RWPE2 (cell line): ENCODE data around the gene PDIA5.

Experiments used
- ATAC-seq: fragments of 200-7000 bp; cut with Tn5 transposase; 3 replicates; pipeline ENCODE4 v1.9.1; 2021; ENCODE audit warnings: low read depth
- DNase-seq: peaks from one replicate; pipeline ENCODE4 v3.0.0-alpha.2; 2020; ENCODE audit warnings: low spot score
- H3K27ac ChIP-seq: fragments of 450-650 bp; 2 replicates; pipeline ENCODE4 v1.5.1; 2017; ENCODE audit warnings: mild to moderate bottlenecking; ENCODE audit not compliant: poor library complexity, severe bottlenecking
- H3K27me3 ChIP-seq: fragments of 250-450 bp; sonication (Bioruptor Pico); 2 replicates; pipeline ENCODE4 v1.5.1; 2021; ENCODE audit warnings: mild to moderate bottlenecking, moderate library complexity; ENCODE audit not compliant: insufficient read depth, poor library complexity, severe bottlenecking
- H3K36me3 ChIP-seq: fragments of 250-450 bp; sonication (Bioruptor Pico); 2 replicates; pipeline ENCODE4 v1.5.1; 2020; ENCODE audit warnings: low read depth, mild to moderate bottlenecking, moderate library complexity
- H3K4me1 ChIP-seq: fragments of 250-450 bp; sonication (Bioruptor Pico); 2 replicates; pipeline ENCODE4 v1.5.1; 2021; ENCODE audit warnings: mild to moderate bottlenecking, moderate library complexity; ENCODE audit not compliant: insufficient read depth, poor library complexity, severe bottlenecking
- H3K4me3 ChIP-seq: fragments of 250-450 bp; sonication (Bioruptor Pico); 2 replicates; pipeline ENCODE4 v1.5.1; 2021; ENCODE audit warnings: mild to moderate bottlenecking, moderate library complexity; ENCODE audit not compliant: severe bottlenecking
- H3K9me3 ChIP-seq: fragments of 250-450 bp; sonication (Bioruptor Pico); 2 replicates; pipeline ENCODE4 v1.5.1; 2021; ENCODE audit warnings: mild to moderate bottlenecking, moderate library complexity; ENCODE audit not compliant: severe bottlenecking
- TF ChIP-seq, protein P1 (sequence below): fragments of 450-650 bp; IDR thresholded peaks from one replicate; pipeline ENCODE4 v1.5.1; 2017; ENCODE audit warnings: mild to moderate bottlenecking, moderate library complexity; ENCODE audit not compliant: poor library complexity, severe bottlenecking

The PDIA5 gene

GRCh38 chr3:123067689-123068600, 1.1 kb downstream of the PDIA5 start:
- peak overlapping the region; percentile 63 for H3K27ac ChIP-seq
- no peaks in the 10 kb centered on the region for H3K27me3 ChIP-seq
- ATAC-seq (peak; percentile 11), DNase-seq (no peak)
- no peaks in the 10 kb centered on the region for H3K9me3 ChIP-seq
- peaks cover 11% of the 10 kb centered on the region for H3K4me1 ChIP-seq
- no peaks in the 10 kb centered on the region for H3K36me3 ChIP-seq
- peak overlapping the region; percentile 87 for H3K4me3 ChIP-seq
- TF ChIP-seq, protein P1, sequence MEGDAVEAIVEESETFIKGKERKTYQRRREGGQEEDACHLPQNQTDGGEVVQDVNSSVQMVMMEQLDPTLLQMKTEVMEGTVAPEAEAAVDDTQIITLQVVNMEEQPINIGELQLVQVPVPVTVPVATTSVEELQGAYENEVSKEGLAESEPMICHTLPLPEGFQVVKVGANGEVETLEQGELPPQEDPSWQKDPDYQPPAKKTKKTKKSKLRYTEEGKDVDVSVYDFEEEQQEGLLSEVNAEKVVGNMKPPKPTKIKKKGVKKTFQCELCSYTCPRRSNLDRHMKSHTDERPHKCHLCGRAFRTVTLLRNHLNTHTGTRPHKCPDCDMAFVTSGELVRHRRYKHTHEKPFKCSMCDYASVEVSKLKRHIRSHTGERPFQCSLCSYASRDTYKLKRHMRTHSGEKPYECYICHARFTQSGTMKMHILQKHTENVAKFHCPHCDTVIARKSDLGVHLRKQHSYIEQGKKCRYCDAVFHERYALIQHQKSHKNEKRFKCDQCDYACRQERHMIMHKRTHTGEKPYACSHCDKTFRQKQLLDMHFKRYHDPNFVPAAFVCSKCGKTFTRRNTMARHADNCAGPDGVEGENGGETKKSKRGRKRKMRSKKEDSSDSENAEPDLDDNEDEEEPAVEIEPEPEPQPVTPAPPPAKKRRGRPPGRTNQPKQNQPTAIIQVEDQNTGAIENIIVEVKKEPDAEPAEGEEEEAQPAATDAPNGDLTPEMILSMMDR, result no peak

DNA sequence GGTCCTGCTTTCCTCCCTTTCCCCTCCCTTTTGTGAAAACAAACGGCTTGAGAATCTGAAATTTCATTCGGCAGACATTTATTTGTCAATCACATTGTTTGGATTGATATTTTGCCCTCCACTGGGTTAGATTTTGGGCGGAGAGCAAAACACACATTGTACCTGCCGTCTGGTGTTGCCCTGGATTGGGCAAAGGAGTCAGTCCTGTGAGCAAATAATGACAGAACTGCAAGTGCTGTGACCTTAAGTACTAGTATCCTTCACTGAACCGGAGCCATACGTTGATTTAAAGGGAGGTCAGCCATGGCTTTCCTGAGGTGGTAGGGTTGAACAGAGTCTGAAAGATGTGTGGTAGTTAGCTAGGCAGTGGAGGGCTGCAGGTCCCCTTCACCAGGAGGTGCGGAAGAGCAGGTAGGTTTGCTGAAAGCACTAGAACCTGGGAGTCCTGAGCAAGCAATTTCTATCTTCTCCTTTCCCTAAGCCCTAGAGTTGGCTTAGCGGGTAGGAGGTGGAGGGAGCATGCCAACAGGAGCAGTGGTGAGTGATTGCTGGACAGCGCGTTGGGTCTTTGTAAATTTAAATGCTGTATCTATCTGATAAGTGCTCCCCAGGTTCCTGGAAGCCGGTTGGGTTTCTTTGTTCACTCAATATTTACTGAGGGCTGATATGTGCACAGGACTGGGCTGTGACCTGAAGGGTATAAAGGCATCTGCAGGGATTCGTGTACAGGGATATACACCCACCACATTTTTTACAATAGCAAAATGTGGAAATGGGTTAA, 2.0 kb downstream of the PDIA5 start:
- peak overlapping the region; percentile 63 for H3K27ac ChIP-seq
- peak overlapping the region; percentile 87 for H3K4me3 ChIP-seq
- no peak for DNase-seq

DNA sequence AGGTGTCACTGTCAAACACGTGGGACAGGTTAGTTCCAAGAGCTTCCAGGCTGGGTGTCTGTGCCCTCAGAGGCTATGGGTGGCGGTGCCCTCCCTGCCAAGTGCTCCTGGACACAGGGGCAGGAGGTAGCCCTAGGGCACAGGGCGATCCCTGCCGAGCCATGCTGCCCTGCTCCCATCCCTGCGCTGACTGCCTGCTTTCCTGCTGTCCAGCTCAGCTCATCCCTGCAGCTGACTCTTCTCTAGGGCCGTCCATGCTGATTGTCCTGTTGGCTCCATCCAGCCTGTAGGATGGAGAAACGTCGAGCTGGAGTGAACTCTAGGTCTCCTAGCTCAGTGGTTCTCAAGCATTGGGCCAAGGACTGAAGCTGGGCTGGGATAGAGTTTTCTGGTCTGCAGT, 3.7 kb downstream of the PDIA5 start:
- Histone ChIP-seq H3K36me3 (0 out of 2 replicates have a peak, but pooled peaks cover 5% of the 10 kb centered on the region), H3K27me3 (no peaks in the 10 kb centered on the region), H3K4me3 (no peak overlapping the region), H3K27ac (no peak overlapping the region), H3K4me1 (peaks cover 11% of the 10 kb centered on the region), H3K9me3 (no peaks in the 10 kb centered on the region)
- ATAC-seq (no peak), DNase-seq (no peak)
- TF ChIP-seq, protein P1, result no peak

More for the DNA sequence above, 2.0 kb downstream of the PDIA5 start:
- no peaks in the 10 kb centered on the region for H3K9me3 ChIP-seq
- TF ChIP-seq, protein P1, result no peak
- H3K4me1 ChIP-seq, result peaks cover 11% of the 10 kb centered on the region
- ATAC-seq, result no peak
- no peaks in the 10 kb centered on the region for H3K36me3 ChIP-seq
- no peaks in the 10 kb centered on the region for H3K27me3 ChIP-seq

GRCh38 chr3:123071146-123071545, 4.3 kb downstream of the PDIA5 start:
- Histone ChIP-seq H3K4me1 (peaks cover 11% of the 10 kb centered on the region), H3K36me3 (peaks cover 5% of the 10 kb centered on the region; the same call in 1 of the 2 replicates), H3K27me3 (no peaks in the 10 kb centered on the region), H3K4me3 (no peak overlapping the region), H3K27ac (no peak overlapping the region), H3K9me3 (no peaks in the 10 kb centered on the region)
- ATAC-seq, result no peak
- TF ChIP-seq, protein P1, result no peak
- no peak for DNase-seq
